Amniotic stem cell (primary cell): ENCODE data around the gene CDK5R2.

ENCODE experiments used
- DNase-seq: peaks from one replicate; lab custom pipeline; 2025; lab: John Stamatoyannopoulos, UW

Gene CDK5R2

GRCh38 chr2:218990052-218990451 is 30.6 kb downstream of the CDK5R2 start:
- no peak for DNase-seq

DNA sequence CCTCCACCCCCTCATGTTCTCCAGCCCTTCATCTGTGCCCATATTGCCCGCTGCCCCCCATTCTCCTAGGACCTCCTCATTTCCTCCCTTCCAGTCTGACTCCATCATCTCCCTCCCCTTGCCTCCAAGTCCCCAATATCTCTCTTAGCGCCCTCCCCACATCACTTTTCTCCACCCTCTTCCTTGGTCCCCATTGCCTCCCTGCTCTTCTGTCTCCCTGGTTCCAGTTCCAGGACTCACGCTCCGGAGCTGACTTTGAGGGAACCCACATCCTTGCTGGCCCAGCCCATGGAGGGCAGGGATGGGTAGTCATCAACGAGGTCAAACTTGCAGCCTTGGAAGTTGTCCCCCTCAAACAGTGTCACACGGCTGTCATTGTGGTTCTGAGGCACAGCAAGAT is 31.1 kb downstream of the CDK5R2 start:
- DNase-seq: no peak

DNA sequence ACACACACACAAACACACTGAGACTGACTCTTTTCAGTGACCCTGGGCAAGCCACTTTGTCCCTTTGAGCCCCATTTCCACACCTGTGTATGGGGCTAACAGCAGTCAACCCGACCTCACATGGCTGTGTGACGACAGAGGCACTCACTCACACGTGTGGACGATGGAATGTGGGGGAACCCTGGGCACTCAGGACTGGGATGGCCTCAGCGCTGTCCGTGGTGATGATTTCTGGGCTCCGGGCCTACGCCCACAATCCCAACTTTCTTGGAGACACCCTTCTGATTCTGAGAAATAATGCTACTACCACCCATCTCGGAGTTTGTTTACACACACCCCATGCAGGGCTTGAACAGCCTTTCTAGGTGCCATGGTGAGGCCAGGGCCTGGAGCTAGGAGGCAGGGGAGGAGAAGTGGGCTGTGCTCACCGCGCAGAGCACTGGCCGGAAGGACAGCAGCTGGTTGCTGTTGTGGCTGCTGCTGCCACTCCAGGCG is 32.3 kb downstream of the CDK5R2 start:
- DNase-seq: no peak

GRCh38 chr2:218992196-218992595 is 32.7 kb downstream of the CDK5R2 start:
- no peak for DNase-seq

- DNase-seq: no peak
Observed at GRCh38 chr2:218992703-218993344, 33.4 kb downstream of the CDK5R2 start.

DNA sequence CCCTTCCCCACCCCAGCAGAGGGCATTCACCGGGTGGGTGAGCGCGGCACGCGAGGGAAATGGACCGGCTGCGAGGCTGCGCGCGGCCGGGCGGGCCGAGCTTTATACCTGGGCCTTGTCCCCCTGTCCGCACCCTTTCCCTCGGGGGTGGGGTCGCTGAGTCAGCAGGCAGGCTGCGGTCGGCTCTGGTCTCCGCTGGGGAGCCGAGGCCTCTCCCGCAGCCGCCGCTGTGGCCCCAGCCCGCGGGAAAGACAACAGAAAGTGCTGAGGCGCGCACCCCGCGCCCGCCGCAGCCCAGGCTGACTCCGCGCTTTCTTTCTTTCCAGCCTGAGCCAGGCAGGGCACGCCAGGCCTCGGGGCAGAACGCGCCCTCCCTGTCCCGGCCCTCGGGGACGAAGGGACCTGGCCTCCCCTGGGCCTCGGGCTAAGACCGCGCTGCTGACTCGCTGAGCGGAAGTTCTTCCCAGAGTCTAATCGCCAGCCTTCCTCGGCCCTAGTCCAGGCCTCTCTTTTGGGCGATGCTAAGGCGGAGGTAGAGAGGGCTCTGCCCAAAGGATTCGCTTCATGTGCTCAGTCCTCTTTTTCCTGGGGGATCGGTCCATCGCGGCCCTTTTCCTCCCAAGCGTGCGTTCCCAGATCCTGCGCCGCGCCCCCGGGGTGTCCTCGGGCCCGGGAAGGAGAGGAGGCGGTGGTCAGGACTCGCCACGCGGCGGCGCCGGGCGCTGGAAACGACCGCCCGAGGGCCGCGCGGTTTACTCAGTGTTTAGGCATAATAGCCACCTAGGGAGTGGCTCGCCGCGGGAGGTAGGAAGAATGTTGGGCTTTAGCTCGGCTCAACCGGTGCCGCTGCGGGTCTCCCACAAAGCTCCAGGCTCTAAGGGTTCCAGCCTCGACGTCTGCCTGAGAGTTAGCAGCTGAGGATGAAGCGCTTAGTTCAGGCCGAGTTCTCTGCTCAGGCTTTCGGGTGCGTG is 34.2 kb downstream of the CDK5R2 start, which contains the start of gene CRYBA2:
CRYBA2 (minus strand) TSS at position 78 of the 971 bp plus-strand sequence. CDS start 246 bp downstream, outside the sequence.
- no peak for DNase-seq

GRCh38 chr2:218995561-218995960 is 36.1 kb downstream of the CDK5R2 start:
- no peak for DNase-seq

GRCh38 chr2:218995972-218996711 is 36.7 kb downstream of the CDK5R2 start:
- DNase-seq: peak; percentile 69

- DNase-seq: no peak
Observed at GRCh38 chr2:218996937-218997336, 37.5 kb downstream of the CDK5R2 start.

DNA sequence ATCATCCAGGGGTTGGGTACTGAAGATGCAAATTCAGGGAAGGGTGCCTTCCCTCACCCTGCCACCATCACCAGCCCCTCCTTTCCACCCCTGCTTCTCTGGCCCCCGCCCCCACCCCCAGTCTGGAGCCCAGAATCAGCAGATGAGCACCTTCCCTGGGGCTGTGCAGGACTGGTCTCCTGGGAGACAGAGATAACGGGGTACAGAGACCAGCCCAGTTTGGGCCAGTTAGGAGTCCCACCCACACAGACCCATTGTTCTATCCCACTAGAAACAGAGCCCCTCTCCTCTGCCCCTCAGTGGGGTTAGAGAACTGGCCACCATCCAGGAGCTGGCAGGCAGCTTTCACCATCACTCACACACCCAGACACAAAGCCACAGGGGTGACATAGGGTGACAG is 38.3 kb downstream of the CDK5R2 start:
- no peak for DNase-seq

- no peak for DNase-seq
Observed at GRCh38 chr2:218998414-218999002, 39.0 kb downstream of the CDK5R2 start.

DNA sequence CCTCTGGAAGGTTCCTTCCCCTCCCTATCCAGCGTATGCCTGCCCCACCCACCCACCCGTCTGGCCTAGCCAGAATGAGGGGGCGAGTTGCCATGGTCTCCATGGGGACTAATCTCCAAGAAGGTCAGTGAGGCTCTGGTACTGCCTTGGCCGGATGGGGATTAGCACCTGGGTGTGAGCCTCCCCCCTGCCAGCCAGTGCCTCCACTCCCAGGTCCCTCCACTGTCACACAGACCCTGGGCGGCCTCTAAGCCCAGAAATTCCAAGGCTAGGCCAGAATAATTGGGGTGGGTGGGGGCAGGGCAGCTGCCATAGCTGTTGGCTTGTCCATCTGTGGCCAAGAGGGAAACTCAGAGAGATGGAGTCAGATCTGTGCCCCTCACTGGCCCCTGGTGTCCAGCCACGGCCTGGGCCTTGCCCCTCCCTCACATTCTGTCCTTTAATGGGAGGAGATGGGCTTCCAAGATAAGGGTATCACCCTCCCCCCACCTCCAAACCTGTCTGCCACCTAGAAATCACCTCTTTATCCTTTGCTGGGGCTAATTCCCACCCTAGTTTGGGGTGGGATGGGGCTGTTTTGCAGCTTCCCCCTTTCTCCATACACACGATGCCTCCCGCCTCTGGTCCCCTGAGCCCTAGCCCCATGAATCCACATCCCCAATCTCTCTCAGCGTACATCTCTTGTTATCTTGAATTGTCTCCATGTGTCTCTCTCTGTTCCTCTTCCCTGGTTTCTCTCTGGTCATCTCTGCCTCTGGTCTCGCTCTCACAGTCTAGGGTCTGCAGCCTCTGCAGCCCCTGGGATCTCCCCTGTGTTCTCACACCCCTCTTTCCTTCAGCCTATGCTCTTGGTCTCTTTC is 39.8 kb downstream of the CDK5R2 start:
- no peak for DNase-seq

GRCh38 chr2:218999881-219000568 is 40.6 kb downstream of the CDK5R2 start:
- no peak for DNase-seq

GRCh38 chr2:219000569-219000960 is 41.1 kb downstream of the CDK5R2 start:
- no peak for DNase-seq

- no peak for DNase-seq
Observed at GRCh38 chr2:219001100-219001576, 41.7 kb downstream of the CDK5R2 start.

DNA sequence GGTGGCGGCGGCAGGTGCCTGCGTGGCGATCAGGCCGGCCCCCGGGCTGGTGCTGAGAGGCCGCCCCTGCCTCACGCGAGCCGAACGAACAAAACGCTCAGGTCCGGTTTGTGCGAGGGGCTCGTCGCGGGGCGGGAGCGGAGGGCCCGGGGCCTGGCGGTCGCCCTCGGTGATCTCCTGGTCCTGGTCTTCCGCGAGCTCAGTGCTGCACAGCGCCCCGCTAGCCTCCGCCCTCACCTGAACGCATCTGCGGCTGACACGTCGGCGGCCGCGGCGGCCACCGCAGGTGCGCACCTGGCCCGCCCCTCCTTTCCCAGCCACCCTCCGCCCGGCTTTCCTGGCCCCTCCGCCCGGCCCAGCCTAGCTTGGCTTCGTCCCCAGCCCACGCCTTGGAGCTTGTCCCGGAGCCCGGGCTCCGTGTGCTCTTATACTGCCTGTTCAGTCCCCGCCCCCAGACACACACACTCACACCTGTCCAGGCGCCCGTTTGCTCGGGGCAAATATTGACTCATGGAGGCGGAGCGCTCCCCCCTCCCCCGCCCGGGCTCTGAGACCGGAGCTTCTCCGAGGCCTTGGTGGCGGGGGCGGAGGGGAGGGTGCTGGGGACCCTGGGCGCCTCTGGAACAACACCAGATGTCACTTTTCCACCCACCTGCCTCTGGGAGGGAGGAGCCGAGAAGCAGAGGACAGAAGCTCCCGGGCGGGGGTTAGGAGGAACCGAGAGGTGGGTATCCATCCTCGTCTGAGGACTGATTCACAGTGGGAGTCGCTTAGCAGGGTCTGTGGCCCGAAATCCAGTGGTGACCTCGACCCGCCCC is 42.3 kb downstream of the CDK5R2 start:
- no peak for DNase-seq

DNA sequence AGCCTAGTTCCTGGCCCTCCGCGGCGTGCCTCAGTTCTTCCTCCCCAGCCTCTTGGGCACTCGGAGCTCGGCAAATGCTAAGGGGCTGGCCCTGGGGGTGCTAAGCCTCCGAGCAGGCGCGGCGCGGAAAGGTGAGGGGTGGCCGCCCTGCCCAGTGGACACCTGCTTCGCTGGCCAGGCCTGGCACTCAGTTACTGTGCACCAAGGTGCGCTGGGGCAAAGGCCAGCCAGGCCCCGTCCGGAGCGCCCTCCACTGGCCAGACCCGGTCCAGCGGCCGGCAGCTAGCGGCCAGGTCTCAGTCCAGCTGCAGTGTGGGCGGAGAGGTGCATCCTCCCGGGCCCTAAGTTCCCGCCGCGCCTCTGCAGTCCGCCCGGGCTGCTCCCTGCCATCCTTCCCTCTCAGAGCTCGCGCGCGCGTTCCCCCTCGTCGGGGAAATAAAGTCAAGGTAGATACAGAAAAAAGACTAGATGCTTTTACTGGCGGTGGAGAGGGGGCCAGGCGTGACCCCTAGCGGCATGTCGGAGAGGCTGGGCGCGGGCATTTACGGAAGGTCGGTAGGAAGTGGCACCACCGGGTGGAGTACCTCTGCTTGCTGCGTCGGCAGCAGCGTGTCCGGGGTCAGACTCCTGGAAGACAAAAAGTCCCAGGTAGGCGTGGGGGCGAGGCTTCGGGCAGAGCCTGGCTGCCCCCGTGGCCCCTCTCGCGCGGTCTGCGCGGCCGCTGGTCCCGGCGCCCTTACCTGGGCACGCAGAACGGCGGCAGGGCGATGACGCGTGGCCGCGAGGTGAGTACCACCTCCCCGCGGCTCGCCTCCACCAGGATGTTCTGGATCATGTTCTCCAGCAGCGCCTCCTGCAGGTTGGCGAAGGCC is 43.2 kb downstream of the CDK5R2 start:
- DNase-seq: no peak

DNA sequence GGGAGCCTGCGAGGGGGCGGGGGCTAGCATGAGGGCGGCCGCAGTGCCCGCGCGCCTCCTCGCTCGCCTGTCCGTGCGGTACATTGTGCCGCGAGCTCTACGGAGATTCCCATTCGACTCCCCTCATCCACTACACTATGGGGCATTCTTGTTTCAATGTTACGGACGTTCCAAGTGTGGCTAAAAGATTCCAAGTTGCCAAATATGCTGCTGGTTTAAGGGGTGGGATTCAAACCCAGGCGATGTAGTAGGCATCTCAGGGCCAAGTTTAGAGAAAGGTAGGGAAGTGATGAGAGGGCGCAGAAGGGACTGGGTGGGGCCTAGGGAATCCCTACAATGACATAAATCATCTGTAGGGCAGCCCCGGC is 43.8 kb downstream of the CDK5R2 start:
- no peak for DNase-seq
